ENCODE measurements around the gene SLC12A3.

DNA sequence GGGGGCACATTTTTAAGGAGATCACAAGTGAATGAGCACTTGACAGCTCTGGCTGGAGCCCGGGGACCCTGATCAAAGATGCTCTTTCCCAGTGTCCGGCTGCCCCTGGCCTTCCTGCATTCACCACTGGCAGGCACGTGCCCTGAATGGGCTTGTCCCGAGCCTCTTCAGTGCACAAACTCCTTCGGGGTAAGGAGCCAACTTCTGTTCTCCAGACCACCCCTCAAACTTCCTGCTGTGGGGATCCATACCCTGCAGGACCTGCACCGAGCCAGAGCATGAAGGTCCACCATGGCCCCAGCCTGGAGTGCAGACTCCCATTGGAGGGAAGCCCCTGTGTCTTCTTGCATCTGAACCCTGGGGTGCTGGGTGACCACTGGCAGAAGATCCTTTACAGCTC is 9.8 kb upstream of the SLC12A3 start:
- no peak for TF ChIP-seq POLR2AphosphoS5 (IDR thresholded peaks at IDR 0.05)
- TF ChIP-seq, protein P1, sequence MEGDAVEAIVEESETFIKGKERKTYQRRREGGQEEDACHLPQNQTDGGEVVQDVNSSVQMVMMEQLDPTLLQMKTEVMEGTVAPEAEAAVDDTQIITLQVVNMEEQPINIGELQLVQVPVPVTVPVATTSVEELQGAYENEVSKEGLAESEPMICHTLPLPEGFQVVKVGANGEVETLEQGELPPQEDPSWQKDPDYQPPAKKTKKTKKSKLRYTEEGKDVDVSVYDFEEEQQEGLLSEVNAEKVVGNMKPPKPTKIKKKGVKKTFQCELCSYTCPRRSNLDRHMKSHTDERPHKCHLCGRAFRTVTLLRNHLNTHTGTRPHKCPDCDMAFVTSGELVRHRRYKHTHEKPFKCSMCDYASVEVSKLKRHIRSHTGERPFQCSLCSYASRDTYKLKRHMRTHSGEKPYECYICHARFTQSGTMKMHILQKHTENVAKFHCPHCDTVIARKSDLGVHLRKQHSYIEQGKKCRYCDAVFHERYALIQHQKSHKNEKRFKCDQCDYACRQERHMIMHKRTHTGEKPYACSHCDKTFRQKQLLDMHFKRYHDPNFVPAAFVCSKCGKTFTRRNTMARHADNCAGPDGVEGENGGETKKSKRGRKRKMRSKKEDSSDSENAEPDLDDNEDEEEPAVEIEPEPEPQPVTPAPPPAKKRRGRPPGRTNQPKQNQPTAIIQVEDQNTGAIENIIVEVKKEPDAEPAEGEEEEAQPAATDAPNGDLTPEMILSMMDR (IDR thresholded peaks at IDR 0.05) = no peak
